Measurements from ENCODE around the gene MYCBP2.
A peak's percentile ranks its signal among the peaks of the same experiment; 100 is the strongest.

Gene MYCBP2

GRCh38 chr13:77031656-77032243 lies 295.1 kb downstream of the MYCBP2 start:
- no peak overlapping the region for H3K18ac ChIP-seq (ENCODE audit: low read length)

GRCh38 chr13:77029436-77029835 lies 297.5 kb downstream of the MYCBP2 start:
- no peak overlapping the region for H3K23ac ChIP-seq (ENCODE audit: low read length)
- H3K18ac ChIP-seq (ENCODE audit: low read length) = no peak overlapping the region
- no peaks in the 10 kb centered on the region for H3K27me3 ChIP-seq (ENCODE audit: insufficient read depth, low read length, poor library complexity)
- H3K4me2 ChIP-seq (ENCODE audit: low read length) = no peak overlapping the region
- no CpG with 5 or more reads among the region's 1 CpG for WGBS (ENCODE audit: extremely low coverage, insufficient coverage, low lambda C conversion rate)
- H3K79me2 ChIP-seq (ENCODE audit: control insufficient read depth, insufficient read depth, low read length) = peaks cover 15% of the 10 kb centered on the region
- H3K4ac ChIP-seq (ENCODE audit: low read depth, low read length) = no peak overlapping the region
- DNase-seq = no peak
- no peak overlapping the region for H2BK5ac ChIP-seq (ENCODE audit: low read length)
- no peak overlapping the region for H2AK5ac ChIP-seq (ENCODE audit: low read length)
- no peak overlapping the region for H2BK15ac ChIP-seq (replicated peaks; ENCODE audit: low read depth)
- H3K4me3 ChIP-seq (ENCODE audit: low read length) = no peak overlapping the region
- H4K8ac ChIP-seq (ENCODE audit: low read depth, low read length) = no peak overlapping the region
- H4K5ac ChIP-seq (ENCODE audit: low read length) = no peak overlapping the region
- no peaks in the 10 kb centered on the region for H3K36me3 ChIP-seq (ENCODE audit: control insufficient read depth, insufficient read depth, low read length)
- no peak overlapping the region for H3K56ac ChIP-seq (ENCODE audit: low read length)
- no peaks in the 10 kb centered on the region for H3K79me1 ChIP-seq (ENCODE audit: low read length)
- peaks cover 2% of the 10 kb centered on the region for H3K4me1 ChIP-seq (ENCODE audit: control insufficient read depth, low read depth, low read length)
- H3K27ac ChIP-seq (ENCODE audit: low read depth, low read length) = no peak overlapping the region
- no peak overlapping the region for H2BK120ac ChIP-seq (ENCODE audit: low read depth, low read length)
- no peak overlapping the region for H3K9ac ChIP-seq (ENCODE audit: low read length)

More at GRCh38 chr13:77031656-77032243, 295.1 kb downstream of the MYCBP2 start:
- WGBS (ENCODE audit: extremely low coverage, insufficient coverage, low lambda C conversion rate) = no CpG with 5 or more reads among the region's 6 CpGs
- Histone ChIP-seq H4K8ac (ENCODE audit: low read depth, low read length) (no peak overlapping the region), H3K4me2 (ENCODE audit: low read length) (no peak overlapping the region), H2BK120ac (ENCODE audit: low read depth, low read length) (no peak overlapping the region), H4K5ac (ENCODE audit: low read length) (no peak overlapping the region), H3K79me2 (ENCODE audit: control insufficient read depth, insufficient read depth, low read length) (no peaks in the 10 kb centered on the region), H3K4ac (ENCODE audit: low read depth, low read length) (no peak overlapping the region), H3K4me1 (ENCODE audit: control insufficient read depth, low read depth, low read length) (peaks cover 2% of the 10 kb centered on the region), H2AK5ac (ENCODE audit: low read length) (no peak overlapping the region), H3K56ac (ENCODE audit: low read length) (no peak overlapping the region), H3K27me3 (ENCODE audit: insufficient read depth, low read length, poor library complexity) (no peaks in the 10 kb centered on the region), H3K27ac (ENCODE audit: low read depth, low read length) (no peak overlapping the region), H2BK15ac (replicated peaks; ENCODE audit: low read depth) (no peak overlapping the region), H3K9ac (ENCODE audit: low read length) (no peak overlapping the region), H3K23ac (ENCODE audit: low read length) (no peak overlapping the region), H2BK5ac (ENCODE audit: low read length) (no peak overlapping the region), H3K79me1 (ENCODE audit: low read length) (no peaks in the 10 kb centered on the region), H3K4me3 (ENCODE audit: low read length) (no peak overlapping the region), H3K36me3 (ENCODE audit: control insufficient read depth, insufficient read depth, low read length) (no peaks in the 10 kb centered on the region)
- no peak for DNase-seq

GRCh38 chr13:77028202-77028601 lies 298.7 kb downstream of the MYCBP2 start:
- Histone ChIP-seq H3K27ac (ENCODE audit: low read depth, low read length) (no peak overlapping the region), H4K5ac (ENCODE audit: low read length) (no peak overlapping the region), H3K79me1 (ENCODE audit: low read length) (no peaks in the 10 kb centered on the region), H3K4me3 (ENCODE audit: low read length) (no peak overlapping the region), H2BK15ac (replicated peaks; ENCODE audit: low read depth) (no peak overlapping the region), H3K4ac (ENCODE audit: low read depth, low read length) (peak overlapping the region; percentile 20), H3K79me2 (ENCODE audit: control insufficient read depth, insufficient read depth, low read length) (peaks cover 23% of the 10 kb centered on the region), H2BK5ac (ENCODE audit: low read length) (no peak overlapping the region), H3K56ac (ENCODE audit: low read length) (peak overlapping the region; percentile 57), H4K8ac (ENCODE audit: low read depth, low read length) (peak overlapping the region; percentile 84), H3K4me1 (ENCODE audit: control insufficient read depth, low read depth, low read length) (peaks cover 2% of the 10 kb centered on the region), H2AK5ac (ENCODE audit: low read length) (no peak overlapping the region), H3K18ac (ENCODE audit: low read length) (peak overlapping the region; percentile 87), H2BK120ac (ENCODE audit: low read depth, low read length) (no peak overlapping the region), H3K23ac (ENCODE audit: low read length) (no peak overlapping the region), H3K9ac (ENCODE audit: low read length) (peak overlapping the region; percentile 56), H3K27me3 (ENCODE audit: insufficient read depth, low read length, poor library complexity) (no peaks in the 10 kb centered on the region), H3K36me3 (ENCODE audit: control insufficient read depth, insufficient read depth, low read length) (no peaks in the 10 kb centered on the region), H3K4me2 (ENCODE audit: low read length) (peak overlapping the region; percentile 31)
- peak; percentile 25 for DNase-seq
- no CpG with 5 or more reads among the region's 5 CpGs for WGBS (ENCODE audit: extremely low coverage, insufficient coverage, low lambda C conversion rate)

GRCh38 chr13:77026861-77027621 lies 299.9 kb downstream of the MYCBP2 start, which contains the start of gene FBXL3:
Gene FBXL3 (minus strand): TSS chr13:77027159. CDS start chr13:77021860, 5,299 bp downstream.
- Histone ChIP-seq H2BK15ac (replicated peaks; ENCODE audit: low read depth) (no peak within 1 kb of the TSS), H3K4me1 (ENCODE audit: control insufficient read depth, low read depth, low read length) (peaks cover 8% of the 10 kb centered on the region), H3K79me2 (ENCODE audit: control insufficient read depth, insufficient read depth, low read length) (peaks cover 34% of the 10 kb centered on the region), H4K8ac (ENCODE audit: low read depth, low read length) (peak within 1 kb of the TSS; percentile 96), H3K79me1 (ENCODE audit: low read length) (peaks cover 7% of the 10 kb centered on the region), H3K4me2 (ENCODE audit: low read length) (peak within 1 kb of the TSS; percentile 92), H2BK120ac (ENCODE audit: low read depth, low read length) (peak within 1 kb of the TSS; percentile 37), H3K27ac (ENCODE audit: low read depth, low read length) (peak within 1 kb of the TSS; percentile 100), H2AK5ac (ENCODE audit: low read length) (no peak within 1 kb of the TSS), H2BK5ac (ENCODE audit: low read length) (no peak within 1 kb of the TSS), H3K18ac (ENCODE audit: low read length) (peak within 1 kb of the TSS; percentile 100), H3K4ac (ENCODE audit: low read depth, low read length) (peak within 1 kb of the TSS; percentile 98), H3K27me3 (ENCODE audit: insufficient read depth, low read length, poor library complexity) (no peaks in the 10 kb centered on the region), H3K9ac (ENCODE audit: low read length) (peak within 1 kb of the TSS; percentile 93), H3K56ac (ENCODE audit: low read length) (peak within 1 kb of the TSS; percentile 96), H3K36me3 (ENCODE audit: control insufficient read depth, insufficient read depth, low read length) (no peaks in the 10 kb centered on the region), H4K5ac (ENCODE audit: low read length) (no peak within 1 kb of the TSS), H3K4me3 (ENCODE audit: low read length) (peak within 1 kb of the TSS; percentile 87), H3K23ac (ENCODE audit: low read length) (peak within 1 kb of the TSS; percentile 94)
- no CpG with 5 or more reads among the region's 74 CpGs for WGBS (ENCODE audit: extremely low coverage, insufficient coverage, low lambda C conversion rate)
- DNase-seq = peak; percentile 95

- H3K27ac ChIP-seq (ENCODE audit: low read depth, low read length) = peak overlapping the region; percentile 100
- H2BK120ac ChIP-seq (ENCODE audit: low read depth, low read length) = peak overlapping the region; percentile 37
- no peaks in the 10 kb centered on the region for H3K27me3 ChIP-seq (ENCODE audit: insufficient read depth, low read length, poor library complexity)
- peaks cover 37% of the 10 kb centered on the region for H3K79me2 ChIP-seq (ENCODE audit: control insufficient read depth, insufficient read depth, low read length)
- H2BK5ac ChIP-seq (ENCODE audit: low read length) = no peak overlapping the region
- H3K56ac ChIP-seq (ENCODE audit: low read length) = peak overlapping the region; percentile 96
- H3K18ac ChIP-seq (ENCODE audit: low read length) = peak overlapping the region; percentile 100
- no peak overlapping the region for H4K5ac ChIP-seq (ENCODE audit: low read length)
- peak overlapping the region; percentile 94 for H3K23ac ChIP-seq (ENCODE audit: low read length)
- no peak overlapping the region for H2BK15ac ChIP-seq (replicated peaks; ENCODE audit: low read depth)
- peak overlapping the region; percentile 87 for H3K4me3 ChIP-seq (ENCODE audit: low read length)
- H3K79me1 ChIP-seq (ENCODE audit: low read length) = peaks cover 7% of the 10 kb centered on the region
- no CpG with 5 or more reads among the region's 62 CpGs for WGBS (ENCODE audit: extremely low coverage, insufficient coverage, low lambda C conversion rate)
- H3K4me2 ChIP-seq (ENCODE audit: low read length) = peak overlapping the region; percentile 92
- H3K36me3 ChIP-seq (ENCODE audit: control insufficient read depth, insufficient read depth, low read length) = no peaks in the 10 kb centered on the region
- H2AK5ac ChIP-seq (ENCODE audit: low read length) = no peak overlapping the region
- peak overlapping the region; percentile 98 for H3K4ac ChIP-seq (ENCODE audit: low read depth, low read length)
- peak; percentile 82 for DNase-seq
- peak overlapping the region; percentile 93 for H3K9ac ChIP-seq (ENCODE audit: low read length)
- H3K4me1 ChIP-seq (ENCODE audit: control insufficient read depth, low read depth, low read length) = peaks cover 8% of the 10 kb centered on the region
- H4K8ac ChIP-seq (ENCODE audit: low read depth, low read length) = peak overlapping the region; percentile 96
Observed at GRCh38 chr13:77026255-77026860, 300.5 kb downstream of the MYCBP2 start.

Measured in mesendoderm (in vitro differentiated cells).